Measurements from ENCODE around the gene SHROOM2.

DNA sequence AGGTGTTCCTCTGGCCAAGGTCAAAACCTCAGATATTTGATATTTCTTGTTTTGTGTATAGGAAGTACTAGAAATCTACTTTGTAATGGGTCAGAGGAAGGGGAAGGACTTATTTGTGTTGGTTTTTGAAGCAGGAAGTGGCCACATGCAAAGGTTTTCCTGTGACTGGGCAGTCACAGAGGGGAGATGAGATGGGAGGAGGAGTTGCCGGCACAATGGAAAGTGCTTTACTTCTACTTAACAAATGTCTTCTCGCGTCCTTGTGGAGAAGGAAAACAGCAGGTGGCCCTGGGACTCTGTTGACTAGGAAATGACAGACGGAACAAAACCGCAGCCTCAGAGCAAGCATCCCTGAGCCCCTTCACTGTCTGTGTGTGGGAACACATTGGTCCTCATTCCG is 46.6 kb downstream of the SHROOM2 start:
- TF ChIP-seq, protein P1, sequence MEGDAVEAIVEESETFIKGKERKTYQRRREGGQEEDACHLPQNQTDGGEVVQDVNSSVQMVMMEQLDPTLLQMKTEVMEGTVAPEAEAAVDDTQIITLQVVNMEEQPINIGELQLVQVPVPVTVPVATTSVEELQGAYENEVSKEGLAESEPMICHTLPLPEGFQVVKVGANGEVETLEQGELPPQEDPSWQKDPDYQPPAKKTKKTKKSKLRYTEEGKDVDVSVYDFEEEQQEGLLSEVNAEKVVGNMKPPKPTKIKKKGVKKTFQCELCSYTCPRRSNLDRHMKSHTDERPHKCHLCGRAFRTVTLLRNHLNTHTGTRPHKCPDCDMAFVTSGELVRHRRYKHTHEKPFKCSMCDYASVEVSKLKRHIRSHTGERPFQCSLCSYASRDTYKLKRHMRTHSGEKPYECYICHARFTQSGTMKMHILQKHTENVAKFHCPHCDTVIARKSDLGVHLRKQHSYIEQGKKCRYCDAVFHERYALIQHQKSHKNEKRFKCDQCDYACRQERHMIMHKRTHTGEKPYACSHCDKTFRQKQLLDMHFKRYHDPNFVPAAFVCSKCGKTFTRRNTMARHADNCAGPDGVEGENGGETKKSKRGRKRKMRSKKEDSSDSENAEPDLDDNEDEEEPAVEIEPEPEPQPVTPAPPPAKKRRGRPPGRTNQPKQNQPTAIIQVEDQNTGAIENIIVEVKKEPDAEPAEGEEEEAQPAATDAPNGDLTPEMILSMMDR (IDR thresholded peaks at IDR 0.05 in 8 of 11, conservative IDR thresholded peaks at IDR 0.05 in 3 of 11) = no peak
- TF ChIP-seq POLR2A (IDR thresholded peaks at IDR 0.05) = no peak
- TF ChIP-seq POLR2AphosphoS5 (IDR thresholded peaks at IDR 0.05) = peak in 1 of 3 donors; percentile 29
